GM21381 (cell line): ENCODE measurements around the gene NOP10.
"Not testable (repeated sequence)": the region's sequence is repeated elsewhere in the genome, so short reads cannot be mapped to it uniquely, and the experiment has no call there.

ENCODE experiments used
- ATAC-seq: cut with Tn5 transposase; IDR thresholded peaks from one replicate; pipeline ENCODE4 v1.9.1; 2021; ENCODE audit warnings: mild to moderate bottlenecking, moderate library complexity; ENCODE audit not compliant: unreplicated experiment

Gene NOP10

DNA sequence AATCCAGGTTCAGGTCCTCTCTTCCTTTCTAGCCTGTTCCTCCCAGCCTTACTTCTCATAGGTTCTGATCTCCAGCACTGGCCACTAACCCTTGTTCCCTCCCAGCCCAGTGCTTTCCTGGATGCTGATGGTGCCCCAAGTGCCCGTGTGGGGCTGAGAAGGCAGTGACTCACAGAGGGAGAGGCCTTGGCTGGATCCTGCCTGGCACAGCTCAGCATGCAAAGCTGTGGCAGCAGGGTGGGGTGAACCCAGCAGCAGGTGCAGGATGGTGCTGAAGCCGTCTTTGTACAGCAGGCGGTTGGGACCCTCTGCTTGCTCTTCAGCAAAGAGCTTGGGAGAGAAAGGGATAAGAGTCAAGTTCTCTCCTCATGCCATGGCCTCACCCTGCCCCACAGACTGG lies 16.5 kb upstream of the NOP10 start:
- ATAC-seq = no peak

DNA sequence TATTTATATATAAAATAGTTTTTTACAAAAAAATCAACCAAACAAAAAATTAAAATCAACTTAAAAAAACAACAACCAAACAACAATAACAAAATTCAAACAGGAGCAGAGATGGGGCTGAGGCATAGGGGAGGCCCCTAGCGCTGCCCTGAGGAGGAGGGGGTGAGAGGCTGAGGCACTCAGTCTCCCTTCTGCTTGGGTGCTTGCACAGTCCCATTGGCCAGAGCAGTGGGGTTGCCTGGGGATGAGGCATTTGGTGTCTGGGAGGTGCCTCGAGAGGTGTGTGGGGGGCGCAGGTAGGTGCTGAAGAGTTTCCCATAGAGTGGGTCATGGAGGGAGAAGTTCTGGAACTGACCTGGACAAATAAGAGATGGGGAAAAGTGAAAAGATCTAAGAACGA lies 16.0 kb upstream of the NOP10 start:
- ATAC-seq = no peak

- no peak for ATAC-seq
Measured at GRCh38 chr15:34358367-34358766, 15.4 kb upstream of the NOP10 start.

GRCh38 chr15:34357653-34358052 lies 14.7 kb upstream of the NOP10 start:
- no peak for ATAC-seq

- ATAC-seq = no peak
Measured at GRCh38 chr15:34355241-34355640, 12.3 kb upstream of the NOP10 start.

DNA sequence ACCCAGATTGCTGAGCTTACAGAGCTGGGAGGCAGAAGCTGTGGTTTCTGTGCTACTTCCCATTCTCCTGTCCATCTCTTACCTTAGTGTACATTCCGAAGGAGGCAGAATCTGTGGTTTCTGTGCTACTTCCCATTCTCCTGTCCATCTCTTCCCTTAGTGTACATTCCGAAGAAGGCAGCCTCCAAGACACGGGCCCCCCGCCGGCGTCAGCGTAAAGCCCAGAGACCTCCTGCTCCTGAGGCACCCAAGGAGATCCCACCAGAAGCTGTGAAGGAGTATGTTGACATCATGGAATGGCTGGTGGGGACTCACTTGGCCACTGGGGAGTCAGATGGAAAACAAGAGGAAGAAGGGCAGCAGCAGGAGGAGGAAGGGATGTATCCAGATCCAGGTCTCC lies 11.3 kb upstream of the NOP10 start:
- ATAC-seq = no peak

GRCh38 chr15:34353627-34354026 lies 10.7 kb upstream of the NOP10 start:
- no peak for ATAC-seq

DNA sequence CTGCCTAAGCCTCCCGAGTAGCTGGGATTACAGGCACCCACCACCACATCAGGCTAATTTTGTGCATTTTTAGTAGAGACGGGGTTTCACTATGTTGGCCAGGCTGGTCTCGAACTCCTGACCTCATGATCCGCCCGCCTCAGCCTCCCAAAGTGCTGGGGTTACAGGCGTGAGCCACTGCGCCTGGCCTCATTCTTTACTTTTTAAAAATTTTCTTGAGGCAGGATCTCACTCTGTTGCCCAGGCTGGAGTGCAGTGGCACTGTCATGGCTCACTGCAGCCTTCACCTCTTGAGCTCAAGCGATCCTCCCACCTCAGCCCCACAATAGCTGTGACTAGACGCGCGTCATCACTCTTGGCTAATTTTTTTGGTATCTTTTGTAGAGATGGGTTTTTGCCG lies 10.1 kb upstream of the NOP10 start:
- ATAC-seq = not testable (repeated sequence)

DNA sequence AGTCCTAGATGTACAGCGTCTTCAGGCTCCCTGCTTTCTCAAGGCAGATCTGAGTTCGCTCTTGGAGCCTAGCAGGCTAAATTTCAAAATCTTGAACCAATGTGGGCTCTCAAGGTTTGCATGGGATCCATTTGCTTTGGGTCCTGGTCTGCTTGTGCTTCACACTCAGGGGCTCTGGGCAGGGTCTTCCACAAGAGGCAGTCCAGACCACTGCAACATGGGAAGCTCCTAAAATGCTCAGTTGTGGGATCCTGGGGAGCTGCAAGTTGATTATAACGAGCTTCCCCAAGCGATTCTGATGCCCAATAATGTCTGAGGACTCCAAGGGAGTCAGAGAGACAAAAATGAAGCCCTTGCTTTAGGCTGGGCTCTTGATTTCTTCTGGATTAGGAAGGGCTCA lies 6.8 kb upstream of the NOP10 start:
- no peak for ATAC-seq

GRCh38 chr15:34348735-34349300 lies 5.9 kb upstream of the NOP10 start:
- ATAC-seq = no peak

DNA sequence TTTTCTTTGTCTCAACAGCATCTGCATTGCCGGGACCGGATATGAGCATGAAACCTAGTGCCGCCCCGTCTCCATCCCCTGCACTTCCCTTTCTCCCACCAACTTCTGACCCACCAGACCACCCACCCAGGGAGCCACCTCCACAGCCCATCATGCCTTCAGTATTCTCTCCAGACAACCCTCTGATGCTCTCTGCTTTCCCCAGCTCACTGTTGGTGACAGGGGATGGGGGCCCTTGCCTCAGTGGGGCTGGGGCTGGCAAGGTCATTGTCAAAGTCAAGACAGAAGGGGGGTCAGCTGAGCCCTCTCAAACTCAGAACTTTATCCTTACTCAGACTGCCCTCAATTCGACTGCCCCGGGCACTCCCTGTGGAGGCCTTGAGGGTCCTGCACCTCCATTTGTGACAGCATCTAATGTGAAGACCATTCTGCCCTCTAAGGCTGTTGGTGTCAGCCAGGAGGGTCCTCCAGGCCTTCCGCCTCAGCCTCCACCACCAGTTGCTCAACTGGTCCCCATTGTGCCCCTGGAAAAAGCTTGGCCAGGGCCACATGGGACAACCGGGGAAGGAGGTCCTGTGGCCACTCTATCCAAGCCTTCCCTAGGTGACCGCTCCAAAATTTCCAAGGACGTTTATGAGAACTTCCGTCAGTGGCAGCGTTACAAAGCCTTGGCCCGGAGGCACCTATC lies 5.2 kb upstream of the NOP10 start:
- ATAC-seq = no peak

- not testable (repeated sequence) for ATAC-seq
Measured at GRCh38 chr15:34342213-34342736, 661 bp downstream of the NOP10 start.

GRCh38 chr15:34341381-34342212 lies 1.3 kb downstream of the NOP10 start:
- no peak for ATAC-seq

- ATAC-seq = no peak
Measured at GRCh38 chr15:34339946-34340345, 3.0 kb downstream of the NOP10 start.

DNA sequence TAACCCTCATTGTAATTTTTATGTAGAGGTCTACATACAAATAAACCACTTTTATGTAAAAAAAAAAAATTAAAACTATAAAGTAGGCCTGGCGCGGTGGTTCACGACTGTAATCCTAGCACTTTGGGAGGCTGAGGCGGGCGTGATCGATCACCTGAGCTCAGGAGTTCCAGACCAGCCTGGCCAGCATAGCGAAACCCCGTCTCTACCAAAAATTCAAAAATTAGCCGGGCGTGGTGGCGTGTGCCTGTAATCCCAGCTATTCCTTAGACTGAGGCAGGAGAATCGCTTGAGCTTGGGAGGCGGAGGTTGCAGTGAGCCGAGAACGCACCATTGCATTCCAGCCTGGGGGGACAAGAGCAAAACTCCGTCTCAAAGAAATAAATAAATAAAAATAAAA lies 4.6 kb downstream of the NOP10 start:
- ATAC-seq = no peak

- peak; percentile 63 for ATAC-seq
Measured at GRCh38 chr15:34337557-34338306, 5.2 kb downstream of the NOP10 start, which contains the start of gene SLC12A6. SLC12A6 (minus strand) TSS chr15:34337781; CDS start chr15:34336680, 1,101 bp downstream.

DNA sequence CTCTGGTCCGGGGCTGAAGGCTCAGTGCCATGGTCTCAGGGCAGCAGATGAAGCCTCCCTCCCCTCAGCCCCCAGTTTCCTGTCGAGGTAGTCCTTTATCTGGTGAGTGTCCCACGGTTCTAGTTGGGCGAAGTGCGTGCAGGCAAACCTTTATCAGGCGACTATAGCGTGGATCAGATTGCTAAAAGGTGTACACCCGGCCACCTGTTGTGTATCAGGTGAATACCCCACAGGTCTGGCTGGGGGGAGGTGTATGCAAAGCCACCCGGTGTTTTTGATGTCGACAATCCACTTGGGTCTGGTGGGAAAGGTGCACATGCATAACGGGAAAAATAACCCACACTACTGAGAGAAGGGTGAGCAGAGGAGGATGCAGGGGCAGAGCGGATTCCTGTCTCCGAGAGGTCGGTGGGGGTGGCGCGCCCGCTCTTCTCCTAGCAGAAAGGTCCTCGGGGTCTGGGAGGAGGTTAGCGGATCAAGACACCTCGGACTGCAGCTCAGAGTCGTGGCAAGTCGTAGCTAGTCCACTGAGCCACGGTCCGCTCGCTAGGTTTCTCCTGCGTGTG lies 5.9 kb downstream of the NOP10 start:
- peak; percentile 0 for ATAC-seq

GRCh38 chr15:34336231-34336990 lies 6.5 kb downstream of the NOP10 start:
- no peak for ATAC-seq

GRCh38 chr15:34335176-34336032 lies 7.5 kb downstream of the NOP10 start:
- no peak for ATAC-seq
